Suprapubic skin (tissue), 4 donors: ENCODE results near the gene TCP1. TPM values are rescaled to one million over a fixed set of nuclear protein-coding genes. Genes with fewer than 3 reads are reported as not detected.

ENCODE experiments used
- DNase-seq, 2 donors: peaks; one replicate each; pipeline ENCODE4 v3.0.0-alpha.2; 2019; ENCODE audit warnings: low spot score in 2 of 2
- H3K27ac ChIP-seq: fragments of 200-600 bp; sonication (generic); one replicate; pipeline ENCODE4 v1.5.1; 2019
- H3K27me3 ChIP-seq: fragments of 200-600 bp; sonication (generic); one replicate; pipeline ENCODE4 v1.5.1; 2019
- H3K36me3 ChIP-seq: fragments of 200-600 bp; sonication (generic); one replicate; pipeline ENCODE4 v1.5.1; 2019
- H3K4me1 ChIP-seq: fragments of 200-600 bp; sonication (generic); one replicate; pipeline ENCODE4 v1.5.1; 2019
- H3K4me3 ChIP-seq: fragments of 200-600 bp; sonication (generic); one replicate; pipeline ENCODE4 v1.5.1; 2019; ENCODE audit warnings: mild to moderate bottlenecking
- H3K9me3 ChIP-seq: fragments of 200-600 bp; sonication (generic); one replicate; pipeline ENCODE4 v1.5.1; 2019
- EP300 ChIP-seq: sonication (generic); formaldehyde crosslinking; IDR thresholded peaks from one replicate; pipeline ENCODE4 v1.6.1; 2017; ENCODE audit warnings: antibody characterized with exemption
- POLR2A ChIP-seq, 2 donors: fragments of 450-650 bp; IDR thresholded peaks; one replicate each; pipeline ENCODE4 v1.6.1; 2017; ENCODE audit warnings: antibody characterized with exemption in 2 of 2, mild to moderate bottlenecking in 2 of 2, moderate library complexity in 2 of 2
- POLR2AphosphoS5 ChIP-seq, 3 donors: sonication (generic); formaldehyde crosslinking; IDR thresholded peaks; one replicate each; pipeline ENCODE4 v1.6.1; 2017; ENCODE audit warnings: antibody characterized with exemption in 3 of 3
- WGBS: methylation state at CpG from one replicate; pipeline ENCODE4 v1.1.5; 2018; 5-methylcytosine and 5-hydroxymethylcytosine counted together
- total RNA-seq, 4 donors: library from RNA; depleted of rRNA; stranded (reverse); fragments of >200 nt; gene quantifications; one replicate each; pipeline ENCODE4 v1.1.0, GENCODE V29; 2016
- TF ChIP-seq, protein P1 (sequence below), 2 donors: fragments of 200-600 bp in 1 of 2; fragments of 450-650 bp in 1 of 2; sonication (generic) in 1 of 2; IDR thresholded peaks; one replicate each; pipeline ENCODE4 v1.5.1; 2016 to 2019; ENCODE audit warnings: antibody characterized with exemption in 2 of 2, mild to moderate bottlenecking in 1 of 2, moderate library complexity in 1 of 2

Gene TCP1
- total RNA-seq, 4 donors from 2014 or later, result 133 to 150 (median 139) TPM

DNA sequence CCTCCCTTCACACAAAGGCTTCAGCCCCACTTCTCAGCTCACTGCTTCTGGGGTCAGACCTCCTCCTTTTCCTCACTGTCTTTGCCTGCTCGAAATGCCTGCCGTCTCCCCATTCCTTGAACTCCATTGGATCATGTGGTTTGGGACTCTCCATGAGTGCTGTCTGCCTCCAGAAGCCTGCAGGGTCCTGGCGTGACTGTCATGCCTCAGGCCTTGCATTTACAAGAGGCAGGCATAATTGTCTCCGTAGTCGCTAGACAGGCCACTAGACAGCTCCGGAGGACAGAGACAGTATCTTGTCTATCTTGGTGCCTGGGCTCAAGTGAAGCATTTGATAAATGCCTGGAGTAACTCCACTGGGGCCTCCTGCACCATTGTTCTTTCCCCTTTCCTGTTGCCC, 26.0 kb upstream of the TCP1 start:
- peak in 1 of 2 donors; percentile 50 for DNase-seq
- Histone ChIP-seq H3K27ac (no peak overlapping the region), H3K9me3 (no peaks in the 10 kb centered on the region), H3K4me3 (no peak overlapping the region), H3K4me1 (no peaks in the 10 kb centered on the region), H3K36me3 (no peaks in the 10 kb centered on the region), H3K27me3 (no peaks in the 10 kb centered on the region)
- WGBS, result 78% methylated on average over 6 of the region's 6 CpGs
- TF ChIP-seq POLR2A (IDR thresholded peaks at IDR 0.05), result no peak
- TF ChIP-seq EP300, result no peak
- TF ChIP-seq, protein P1, sequence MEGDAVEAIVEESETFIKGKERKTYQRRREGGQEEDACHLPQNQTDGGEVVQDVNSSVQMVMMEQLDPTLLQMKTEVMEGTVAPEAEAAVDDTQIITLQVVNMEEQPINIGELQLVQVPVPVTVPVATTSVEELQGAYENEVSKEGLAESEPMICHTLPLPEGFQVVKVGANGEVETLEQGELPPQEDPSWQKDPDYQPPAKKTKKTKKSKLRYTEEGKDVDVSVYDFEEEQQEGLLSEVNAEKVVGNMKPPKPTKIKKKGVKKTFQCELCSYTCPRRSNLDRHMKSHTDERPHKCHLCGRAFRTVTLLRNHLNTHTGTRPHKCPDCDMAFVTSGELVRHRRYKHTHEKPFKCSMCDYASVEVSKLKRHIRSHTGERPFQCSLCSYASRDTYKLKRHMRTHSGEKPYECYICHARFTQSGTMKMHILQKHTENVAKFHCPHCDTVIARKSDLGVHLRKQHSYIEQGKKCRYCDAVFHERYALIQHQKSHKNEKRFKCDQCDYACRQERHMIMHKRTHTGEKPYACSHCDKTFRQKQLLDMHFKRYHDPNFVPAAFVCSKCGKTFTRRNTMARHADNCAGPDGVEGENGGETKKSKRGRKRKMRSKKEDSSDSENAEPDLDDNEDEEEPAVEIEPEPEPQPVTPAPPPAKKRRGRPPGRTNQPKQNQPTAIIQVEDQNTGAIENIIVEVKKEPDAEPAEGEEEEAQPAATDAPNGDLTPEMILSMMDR (IDR thresholded peaks at IDR 0.05), result no peak
- TF ChIP-seq POLR2AphosphoS5 (IDR thresholded peaks at IDR 0.05), result no peak

DNA sequence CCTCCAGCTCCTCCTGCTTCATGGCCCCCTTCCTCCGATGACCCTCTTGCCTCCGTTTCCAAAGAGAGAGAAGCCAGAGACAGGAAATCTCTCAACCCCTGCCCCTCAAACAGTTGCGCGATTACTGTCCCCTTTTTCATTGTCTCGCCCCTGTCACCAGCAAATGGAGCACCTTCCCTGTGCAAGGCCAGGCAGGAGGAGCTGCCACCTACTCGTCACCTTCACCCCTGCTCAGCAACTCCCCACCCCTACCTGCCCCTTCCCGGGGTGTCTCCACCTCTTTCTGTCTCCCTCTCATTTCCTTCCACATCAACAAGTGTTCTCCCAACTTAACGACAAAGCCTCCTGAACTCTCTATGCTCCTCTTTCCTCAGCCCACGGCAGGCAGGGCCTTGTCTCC, 24.4 kb upstream of the TCP1 start:
- Histone ChIP-seq H3K27ac (no peak overlapping the region), H3K36me3 (no peaks in the 10 kb centered on the region)

DNA sequence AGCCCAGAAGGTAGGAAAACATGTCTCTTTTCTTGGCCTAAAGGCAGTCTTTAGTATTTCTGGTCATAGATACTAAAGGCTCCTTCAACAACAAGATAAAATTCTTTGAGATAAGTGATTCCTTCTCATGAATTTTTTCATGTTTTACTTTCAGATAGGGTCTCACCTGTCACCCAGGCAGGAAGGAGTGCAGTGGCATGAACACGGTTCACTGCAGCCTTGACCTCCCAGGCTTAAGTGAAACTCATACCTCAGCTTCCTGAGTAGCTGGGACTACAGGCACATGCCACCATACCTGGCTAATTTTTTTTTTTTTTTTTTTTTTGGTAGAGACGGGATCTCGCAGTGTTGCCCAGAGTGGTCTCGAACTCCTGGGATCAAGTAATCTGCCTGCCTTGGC, 19.7 kb upstream of the TCP1 start:
- TF ChIP-seq, protein P1 (IDR thresholded peaks at IDR 0.05), result no peak
- TF ChIP-seq POLR2A (IDR thresholded peaks at IDR 0.05) (no peak), POLR2AphosphoS5 (IDR thresholded peaks at IDR 0.05) (no peak), EP300 (no peak)
- WGBS, result 93% methylated on average over 4 of the region's 4 CpGs

More for the DNA sequence above, 24.4 kb upstream of the TCP1 start:
- Histone ChIP-seq H3K4me1 (no peaks in the 10 kb centered on the region), H3K9me3 (no peaks in the 10 kb centered on the region), H3K4me3 (no peak overlapping the region), H3K27me3 (no peaks in the 10 kb centered on the region)
- DNase-seq, result peak in 1 of 2 donors; percentile 50
- TF ChIP-seq POLR2A (IDR thresholded peaks at IDR 0.05), result no peak
- TF ChIP-seq POLR2AphosphoS5 (IDR thresholded peaks at IDR 0.05), result no peak
- no peak for TF ChIP-seq EP300
- TF ChIP-seq, protein P1 (IDR thresholded peaks at IDR 0.05), result no peak
- WGBS, result 88% methylated on average over 9 of the region's 9 CpGs

DNA sequence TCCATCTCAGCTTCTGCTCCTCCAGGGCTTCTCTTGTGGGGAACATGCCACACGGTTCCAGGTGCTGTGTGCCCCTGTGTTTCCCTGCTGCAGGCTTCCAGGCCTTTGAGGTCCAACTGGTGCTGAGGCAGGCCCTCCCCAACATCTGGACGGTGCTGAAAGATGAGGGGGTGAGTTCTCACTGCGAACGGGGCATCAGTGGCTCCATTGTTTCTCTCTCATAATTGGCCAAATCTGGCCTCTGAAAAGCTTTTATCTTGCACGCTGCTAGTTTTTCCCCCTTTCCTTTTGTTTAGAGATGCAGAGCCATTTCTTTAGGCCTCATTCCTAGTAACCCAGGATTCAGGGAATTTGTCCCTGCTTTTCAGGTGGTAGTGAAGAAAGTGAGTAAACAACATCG, 19.2 kb upstream of the TCP1 start:
- Histone ChIP-seq H3K9me3 (no peaks in the 10 kb centered on the region), H3K4me3 (no peak overlapping the region), H3K27me3 (no peaks in the 10 kb centered on the region), H3K36me3 (no peaks in the 10 kb centered on the region), H3K4me1 (peaks cover 3% of the 10 kb centered on the region), H3K27ac (no peak overlapping the region)
- TF ChIP-seq, protein P1 (IDR thresholded peaks at IDR 0.05), result no peak
- TF ChIP-seq POLR2A (IDR thresholded peaks at IDR 0.05) (no peak), EP300 (no peak), POLR2AphosphoS5 (IDR thresholded peaks at IDR 0.05) (no peak)
- DNase-seq, result no peak
- 85% methylated on average over 6 of the region's 6 CpGs for WGBS

More for the DNA sequence above, 19.7 kb upstream of the TCP1 start:
- Histone ChIP-seq H3K9me3 (no peaks in the 10 kb centered on the region), H3K4me1 (peaks cover 3% of the 10 kb centered on the region), H3K4me3 (no peak overlapping the region), H3K27me3 (no peaks in the 10 kb centered on the region), H3K27ac (no peak overlapping the region), H3K36me3 (no peaks in the 10 kb centered on the region)
- DNase-seq, result no peak

DNA sequence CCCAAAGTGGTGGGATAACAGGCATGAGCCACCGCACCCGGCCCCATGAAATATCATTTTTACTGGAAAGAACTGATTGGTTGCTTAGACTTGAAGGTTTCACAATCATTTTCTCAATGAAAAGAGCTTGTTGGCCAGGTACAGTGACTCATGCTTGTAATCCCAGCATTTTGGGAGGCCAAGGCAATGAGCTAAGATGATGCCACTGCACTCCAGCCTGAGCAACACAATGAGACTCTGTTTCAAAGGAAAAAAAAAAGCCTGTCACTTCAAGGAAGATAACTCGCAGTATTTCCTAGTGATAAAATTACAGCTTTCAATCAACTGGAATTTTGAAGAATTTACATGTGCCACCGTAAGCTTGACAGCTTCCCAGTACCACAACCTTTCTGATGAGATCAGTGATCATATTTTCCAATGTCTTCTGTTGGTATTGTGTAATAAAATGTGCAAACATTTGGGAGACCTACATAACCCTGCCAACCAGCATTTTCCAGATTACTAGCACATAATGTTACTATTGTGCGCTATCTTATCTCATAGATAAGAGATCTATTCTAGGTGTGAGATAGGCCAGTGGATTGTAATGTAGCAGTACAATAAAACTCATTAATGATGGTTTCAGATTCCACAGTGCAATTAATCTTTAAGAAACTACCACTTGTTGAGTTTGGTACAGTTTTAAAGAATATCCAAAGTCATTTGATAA, 17.9 kb upstream of the TCP1 start:
- Histone ChIP-seq H3K36me3 (no peaks in the 10 kb centered on the region), H3K9me3 (no peaks in the 10 kb centered on the region), H3K27me3 (no peaks in the 10 kb centered on the region), H3K4me3 (no peak overlapping the region), H3K4me1 (peaks cover 3% of the 10 kb centered on the region), H3K27ac (no peak overlapping the region)
- WGBS, result 79% methylated on average over 5 of the region's 5 CpGs
- TF ChIP-seq POLR2AphosphoS5 (IDR thresholded peaks at IDR 0.05), result no peak
- TF ChIP-seq POLR2A (IDR thresholded peaks at IDR 0.05), result no peak
- TF ChIP-seq EP300, result no peak
- TF ChIP-seq, protein P1 (IDR thresholded peaks at IDR 0.05), result no peak
- no peak for DNase-seq
